ENCODE data around the gene MDP1. TPM values are rescaled to one million over a fixed set of nuclear protein-coding genes. Genes with fewer than 3 reads are reported as not detected.
A peak's percentile ranks its signal among the peaks of the same experiment; 100 is the strongest.
"Not testable (repeated sequence)": the region's sequence is repeated elsewhere in the genome, so short reads cannot be mapped to it uniquely, and the experiment has no call there.

Gene MDP1
- total RNA-seq, 1 donor from 2014 or later, result 13.1 TPM

DNA sequence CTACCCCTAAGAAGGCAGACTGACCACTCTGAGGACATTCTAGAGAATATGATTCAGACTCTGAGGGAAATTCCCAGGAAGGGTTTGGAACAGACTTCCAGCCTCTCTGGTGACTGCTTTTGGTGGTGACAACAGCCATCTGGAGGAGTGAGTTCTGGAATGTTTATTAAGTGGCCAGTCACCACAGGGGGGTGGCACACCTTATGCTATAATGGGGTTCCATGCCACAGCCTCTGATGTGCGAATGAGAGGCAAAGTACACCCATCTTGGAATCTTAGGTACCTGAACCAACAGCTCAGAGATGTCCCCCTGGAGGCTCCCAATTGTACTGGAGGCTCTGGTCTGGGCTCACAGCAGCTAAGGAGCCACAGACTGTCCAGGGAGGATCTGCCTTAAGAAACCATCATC lies 36.0 kb upstream of the MDP1 start:
- DNase-seq (ENCODE audit: low read depth, low spot score), result no peak

- no peak for DNase-seq (ENCODE audit: low read depth, low spot score)
Measured at GRCh38 chr14:24250354-24250753, 34.5 kb upstream of the MDP1 start.

- no peak for DNase-seq (ENCODE audit: low read depth, low spot score)
Measured at GRCh38 chr14:24249230-24250021, 33.6 kb upstream of the MDP1 start.

DNA sequence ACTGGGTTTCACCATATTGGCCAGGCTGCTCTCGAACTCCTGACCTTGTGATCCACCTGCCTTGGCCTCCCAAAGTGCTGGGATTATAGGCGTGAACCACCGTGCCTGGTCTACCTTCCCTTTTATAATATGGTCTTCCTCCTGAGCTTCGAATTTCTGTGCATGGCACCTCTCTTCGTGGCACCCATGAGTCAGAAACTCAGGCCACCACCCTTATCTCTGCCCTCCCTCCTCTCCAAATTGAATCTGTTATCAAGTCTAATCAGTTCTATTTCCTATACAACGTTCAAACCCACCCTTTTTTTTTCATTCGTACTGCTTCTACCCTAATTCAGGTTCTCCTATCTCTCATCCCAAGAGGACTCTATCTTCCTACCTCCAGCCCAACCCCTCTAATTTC lies 31.6 kb upstream of the MDP1 start:
- DNase-seq (ENCODE audit: low read depth, low spot score), result no peak

DNA sequence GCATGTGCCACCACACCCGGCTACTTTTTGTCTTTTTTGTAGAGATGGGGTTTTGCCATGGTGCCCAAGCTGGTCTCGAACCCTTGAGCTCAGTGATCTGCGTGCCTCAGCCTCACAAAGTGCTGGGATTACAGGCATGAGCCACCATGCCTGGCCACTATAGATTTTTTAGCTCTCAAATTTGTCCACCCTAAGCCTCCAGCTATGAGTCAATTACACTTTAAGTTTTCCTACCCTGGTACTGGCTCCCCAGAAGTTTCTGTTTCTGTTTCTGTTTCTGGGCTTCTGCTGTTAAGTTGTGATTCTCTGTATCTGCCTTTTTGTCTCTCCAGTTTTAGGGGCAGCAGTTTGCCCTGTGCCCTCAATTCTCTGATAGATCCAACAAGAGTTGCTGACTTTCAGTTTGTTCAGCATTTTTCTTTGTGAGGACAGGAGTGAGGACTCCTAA lies 30.9 kb upstream of the MDP1 start:
- no peak for DNase-seq (ENCODE audit: low read depth, low spot score)

DNA sequence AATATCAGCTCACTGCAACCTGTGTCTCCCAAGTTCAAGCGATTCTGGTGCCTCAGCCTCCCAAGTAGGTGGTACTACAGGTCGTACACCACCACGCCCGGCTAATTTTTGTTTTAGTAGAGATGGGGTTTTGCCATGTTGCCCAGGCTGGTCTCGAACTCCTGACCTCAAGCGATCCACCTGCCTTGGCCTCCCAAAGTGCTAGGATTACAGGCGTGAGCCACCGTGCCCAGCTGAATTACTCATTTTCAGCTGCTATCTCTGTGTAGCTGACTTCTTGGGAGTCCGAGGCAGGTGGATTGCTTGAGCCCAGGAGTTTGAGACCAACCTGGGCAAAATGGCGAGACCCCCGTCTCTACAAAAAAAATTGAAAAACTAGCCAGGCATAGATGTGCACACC lies 29.5 kb upstream of the MDP1 start:
- DNase-seq (ENCODE audit: low read depth, low spot score), result not testable (repeated sequence)

GRCh38 chr14:24243336-24243836 lies 27.5 kb upstream of the MDP1 start:
- no peak for DNase-seq (ENCODE audit: low read depth, low spot score)

- peak; percentile 74 for DNase-seq (ENCODE audit: low read depth, low spot score)
Measured at GRCh38 chr14:24241829-24242443, 26.1 kb upstream of the MDP1 start.

- DNase-seq (ENCODE audit: low read depth, low spot score), result no peak
Measured at GRCh38 chr14:24240110-24240918, 24.4 kb upstream of the MDP1 start.

DNA sequence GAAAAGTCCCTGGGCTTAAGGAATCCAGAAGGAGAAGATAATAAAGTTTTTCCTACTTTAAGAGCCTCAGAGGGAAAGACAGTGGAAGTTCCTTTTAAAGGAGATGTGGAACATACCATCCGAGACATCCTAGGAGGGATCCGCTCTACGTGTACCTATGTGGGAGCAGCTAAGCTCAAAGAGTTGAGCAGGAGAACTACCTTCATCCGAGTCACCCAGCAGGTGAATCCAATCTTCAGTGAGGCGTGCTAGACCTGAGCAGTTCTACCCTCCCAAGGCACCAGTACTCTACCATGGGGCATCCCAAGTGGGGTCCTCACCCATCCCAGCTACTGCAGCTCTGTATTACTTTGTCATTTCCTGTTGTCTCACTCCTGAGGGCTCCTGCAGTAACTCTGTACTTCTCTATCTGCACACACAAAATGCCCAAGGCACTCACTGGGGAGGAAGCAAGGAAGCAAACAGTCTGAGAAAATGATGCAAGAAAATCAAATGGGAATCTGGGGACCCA lies 22.7 kb upstream of the MDP1 start:
- DNase-seq (ENCODE audit: low read depth, low spot score), result no peak

DNA sequence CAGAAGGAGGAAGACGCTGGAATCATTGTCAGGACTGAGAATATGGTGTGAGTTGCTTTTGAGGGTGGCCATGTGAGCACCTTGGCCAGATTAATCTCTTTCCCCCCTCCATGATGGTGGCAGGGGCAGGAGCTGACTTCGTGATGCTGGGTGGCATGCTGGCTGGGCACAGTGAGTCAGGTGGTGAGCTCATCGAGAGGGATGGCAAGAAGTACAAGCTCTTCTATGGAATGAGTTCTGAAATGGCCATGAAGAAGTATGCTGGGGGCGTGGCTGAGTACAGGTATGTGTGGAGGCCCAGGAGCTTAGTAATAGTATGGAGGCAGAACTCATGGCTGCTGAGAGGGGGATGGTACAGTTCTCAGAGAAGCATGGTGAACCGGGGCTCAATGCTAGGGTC lies 22.3 kb upstream of the MDP1 start:
- DNase-seq (ENCODE audit: low read depth, low spot score), result no peak

- DNase-seq (ENCODE audit: low read depth, low spot score), result no peak
Measured at GRCh38 chr14:24237463-24237955, 21.6 kb upstream of the MDP1 start.

DNA sequence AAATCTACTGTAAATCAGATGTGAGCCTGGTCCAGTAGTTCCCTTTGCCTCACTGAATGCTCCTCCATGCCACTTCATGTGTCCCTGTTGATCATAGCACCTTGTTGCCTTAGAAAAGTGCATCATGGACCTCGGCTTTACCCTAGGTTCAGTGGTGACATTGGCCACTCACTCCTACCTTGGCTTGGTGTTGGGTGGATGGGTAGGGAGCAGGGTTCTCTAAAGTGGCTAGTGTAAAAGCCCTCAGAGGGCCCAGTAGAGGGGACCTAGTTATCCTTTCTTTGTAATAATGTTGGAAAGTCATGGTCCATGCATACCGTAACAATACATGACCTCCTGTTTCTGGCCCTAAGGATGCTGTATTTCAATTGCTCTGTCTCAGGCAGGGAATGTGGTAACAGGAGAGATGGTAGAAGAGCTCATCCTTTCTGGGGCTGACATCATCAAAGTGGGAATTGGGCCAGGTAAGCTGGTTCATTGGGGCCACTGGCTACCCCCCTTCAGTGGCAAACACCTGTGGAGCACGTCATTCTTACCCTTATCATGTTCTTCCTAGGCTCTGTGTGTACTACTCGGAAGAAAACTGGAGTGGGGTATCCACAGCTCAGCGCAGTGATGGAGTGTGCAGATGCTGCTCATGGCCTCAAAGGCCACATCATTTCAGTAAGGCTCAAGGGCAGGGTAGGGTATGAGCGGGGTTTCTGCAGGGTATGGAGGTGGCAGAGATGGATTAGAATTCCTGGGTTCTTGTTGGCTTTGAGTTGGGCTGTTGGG lies 21.0 kb upstream of the MDP1 start:
- DNase-seq (ENCODE audit: low read depth, low spot score), result no peak

GRCh38 chr14:24235804-24236688 lies 20.2 kb upstream of the MDP1 start:
- DNase-seq (ENCODE audit: low read depth, low spot score), result no peak

DNA sequence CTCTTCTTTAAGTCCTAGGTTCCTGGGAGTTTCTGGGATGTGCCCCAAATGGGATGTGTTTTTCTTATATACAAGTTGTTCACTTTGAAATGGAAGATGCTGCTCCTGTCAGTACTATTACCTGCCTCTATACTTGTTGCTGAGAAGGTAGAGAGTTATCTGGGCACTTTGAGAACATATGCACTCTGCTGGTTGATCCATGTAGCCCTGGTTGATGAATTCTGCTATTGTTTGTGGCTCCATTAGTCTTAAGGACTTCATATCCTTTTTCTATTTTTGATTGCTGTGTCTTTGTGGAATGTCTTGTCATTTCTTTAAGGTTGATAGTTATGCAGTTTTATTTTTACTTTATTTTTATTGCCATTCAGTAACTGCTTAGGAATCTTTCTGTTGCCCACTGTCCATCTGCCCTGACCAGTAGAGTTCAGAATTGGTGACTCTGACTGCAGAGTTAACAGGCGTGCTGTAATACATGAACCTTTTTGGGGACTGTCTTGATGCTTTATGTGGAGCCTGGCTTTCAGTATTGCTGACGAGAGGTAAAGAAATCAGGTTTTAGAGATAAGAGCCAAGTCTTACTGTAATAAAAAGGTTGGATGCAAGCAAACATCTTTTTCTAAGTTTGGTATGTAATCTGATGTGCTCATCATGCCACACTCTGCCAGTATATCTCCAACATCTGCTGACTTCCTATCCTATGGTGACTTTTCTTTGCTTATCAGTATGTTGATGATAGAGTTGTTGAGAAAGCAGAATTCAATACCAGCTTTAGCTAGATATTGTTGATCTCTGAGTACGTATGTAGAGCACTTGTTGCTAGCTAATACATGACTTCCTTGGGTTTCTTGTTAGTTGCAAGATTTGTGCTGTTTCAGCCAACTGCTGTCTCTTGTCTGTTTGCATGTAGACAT lies 18.5 kb upstream of the MDP1 start:
- DNase-seq (ENCODE audit: low read depth, low spot score), result no peak

- DNase-seq (ENCODE audit: low read depth, low spot score), result no peak
Measured at GRCh38 chr14:24233538-24233866, 17.6 kb upstream of the MDP1 start.

GRCh38 chr14:24232645-24233537 lies 17.0 kb upstream of the MDP1 start, which contains the start of gene GMPR2:
Gene GMPR2, plus strand, starts transcription at chr14:24232929. Its CDS starts 325 bp downstream, at chr14:24233254.
- no peak for DNase-seq (ENCODE audit: low read depth, low spot score)
